A204.1 (cell line): Measurements from ENCODE around the gene BCAN.
A peak's percentile ranks its signal among the peaks of the same experiment; 100 is the strongest.

Experiments used
- FAIRE-seq: peaks from 2 replicates; lab custom pipeline; 2012; peaks lifted over from hg19 to GRCh38; lab: Jason Lieb, UNC

BCAN gene

GRCh38 chr1:156677616-156678596 lies 36.0 kb downstream of the BCAN start:
- FAIRE-seq: peak; percentile 32

- FAIRE-seq: no peak
These were observed 38.1 kb downstream of the BCAN start for GRCh38 chr1:156680056-156680455.

- no peak for FAIRE-seq
These were observed 39.5 kb downstream of the BCAN start for GRCh38 chr1:156681196-156681960.

GRCh38 chr1:156682166-156682890 lies 40.4 kb downstream of the BCAN start:
- no peak for FAIRE-seq

- no peak for FAIRE-seq
These were observed 42.4 kb downstream of the BCAN start for GRCh38 chr1:156684227-156684782.

GRCh38 chr1:156689035-156689952 lies 47.4 kb downstream of the BCAN start:
- FAIRE-seq: no peak

- no peak for FAIRE-seq
These were observed 48.2 kb downstream of the BCAN start for GRCh38 chr1:156689953-156690674.

GRCh38 chr1:156690675-156691036 lies 48.7 kb downstream of the BCAN start:
- no peak for FAIRE-seq

- no peak for FAIRE-seq
These were observed 49.3 kb downstream of the BCAN start for GRCh38 chr1:156691191-156691590.

- FAIRE-seq: no peak
These were observed 49.9 kb downstream of the BCAN start for GRCh38 chr1:156691665-156692440.

- no peak for FAIRE-seq
These were observed 50.6 kb downstream of the BCAN start for GRCh38 chr1:156692441-156692924.

GRCh38 chr1:156692925-156693847 lies 51.3 kb downstream of the BCAN start:
- FAIRE-seq: no peak

- FAIRE-seq: no peak
These were observed 52.2 kb downstream of the BCAN start for GRCh38 chr1:156693848-156694689.

- FAIRE-seq: no peak
These were observed 52.7 kb downstream of the BCAN start for GRCh38 chr1:156694690-156694962.

GRCh38 chr1:156696755-156697154 lies 54.8 kb downstream of the BCAN start:
- FAIRE-seq: no peak

- FAIRE-seq: no peak
These were observed 55.6 kb downstream of the BCAN start for GRCh38 chr1:156697481-156697880.

- no peak for FAIRE-seq
These were observed 57.1 kb downstream of the BCAN start for GRCh38 chr1:156698995-156699394.
